NCI-H1092 (cell line): ENCODE data around the gene FAM174B.

ENCODE experiments used
- DNase-seq: peaks from one replicate; lab custom pipeline; 2025; lab: John Stamatoyannopoulos, UW

FAM174B gene

GRCh38 chr15:92655178-92655995 is at the start of gene FAM174B:
Gene FAM174B (minus strand): TSS chr15:92655775.
- no peak for DNase-seq

GRCh38 chr15:92696096-92696495 is 40.5 kb upstream of the FAM174B start:
- no peak for DNase-seq

GRCh38 chr15:92693691-92694331 is 38.2 kb upstream of the FAM174B start:
- peak; percentile 33 for DNase-seq

- no peak for DNase-seq
Measured at GRCh38 chr15:92690395-92690794, 34.8 kb upstream of the FAM174B start.

- no peak for DNase-seq
Measured at GRCh38 chr15:92687746-92688145, 32.2 kb upstream of the FAM174B start.

- DNase-seq: no peak
Measured at GRCh38 chr15:92687195-92687602, 31.6 kb upstream of the FAM174B start.

GRCh38 chr15:92683511-92683834 is 27.9 kb upstream of the FAM174B start:
- peak; percentile 16 for DNase-seq

GRCh38 chr15:92682741-92683510 is 27.4 kb upstream of the FAM174B start:
- no peak for DNase-seq

- no peak for DNase-seq
Measured at GRCh38 chr15:92681141-92681631, 25.6 kb upstream of the FAM174B start.

GRCh38 chr15:92677999-92678398 is 22.4 kb upstream of the FAM174B start:
- DNase-seq: no peak

GRCh38 chr15:92676561-92676960 is 21.0 kb upstream of the FAM174B start:
- DNase-seq: no peak

- no peak for DNase-seq
Measured at GRCh38 chr15:92675485-92675884, 19.9 kb upstream of the FAM174B start.

- no peak for DNase-seq
Measured at GRCh38 chr15:92674347-92674746, 18.8 kb upstream of the FAM174B start.

- DNase-seq: no peak
Measured at GRCh38 chr15:92672102-92672501, 16.5 kb upstream of the FAM174B start.

GRCh38 chr15:92671406-92671805 is 15.8 kb upstream of the FAM174B start:
- DNase-seq: no peak

- no peak for DNase-seq
Measured at GRCh38 chr15:92670621-92671020, 15.0 kb upstream of the FAM174B start.

- no peak for DNase-seq
Measured at GRCh38 chr15:92669432-92669831, 13.9 kb upstream of the FAM174B start.

GRCh38 chr15:92668620-92669019 is 13.0 kb upstream of the FAM174B start:
- DNase-seq: no peak

GRCh38 chr15:92667970-92668485 is 12.5 kb upstream of the FAM174B start:
- no peak for DNase-seq

GRCh38 chr15:92667287-92667904 is 11.8 kb upstream of the FAM174B start:
- peak; percentile 42 for DNase-seq

GRCh38 chr15:92666780-92667179 is 11.2 kb upstream of the FAM174B start:
- peak; percentile 18 for DNase-seq

- no peak for DNase-seq
Measured at GRCh38 chr15:92665100-92665555, 9.6 kb upstream of the FAM174B start.
